ENCODE measurements around the gene OCSTAMP.

The OCSTAMP gene

GRCh38 chr20:46546936-46547335 is 3.5 kb downstream of the OCSTAMP start:
- no peak for TF ChIP-seq EZH2phosphoT487 (IDR thresholded peaks at IDR 0.05; ENCODE audit: low read depth)
- no peak for TF ChIP-seq CTCF (IDR thresholded peaks at IDR 0.05; ENCODE audit: low read depth, low read length)
- Histone ChIP-seq H4K20me1 (ENCODE audit: insufficient read depth, low read length) (0 out of 2 replicates have a peak, but pooled peaks cover 3% of the 10 kb centered on the region), H3K79me2 (ENCODE audit: low read length) (no peaks in the 10 kb centered on the region), H3K4me2 (ENCODE audit: low read length) (no peak overlapping the region), H3K27ac (ENCODE audit: low read length) (no peak overlapping the region), H3K9me3 (ENCODE audit: insufficient read depth, low read length) (no peaks in the 10 kb centered on the region), H3K9ac (ENCODE audit: low read length) (no peak overlapping the region), H2AFZ (ENCODE audit: low read depth, low read length) (no peak overlapping the region), H3K4me1 (ENCODE audit: low read length) (peaks cover 15% of the 10 kb centered on the region), H3K36me3 (replicated peaks; ENCODE audit: low read depth, low read length) (no peaks in the 10 kb centered on the region), H3K4me3 (ENCODE audit: low read length) (no peak overlapping the region), H3K27me3 (ENCODE audit: low read depth, low read length) (peaks cover 24% of the 10 kb centered on the region; the same call in 1 of the 2 replicates)

- Histone ChIP-seq H3K9ac (ENCODE audit: low read length) (no peak overlapping the region), H4K20me1 (ENCODE audit: insufficient read depth, low read length) (0 out of 2 replicates have a peak, but pooled peaks cover 3% of the 10 kb centered on the region), H3K27me3 (ENCODE audit: low read depth, low read length) (peaks cover 24% of the 10 kb centered on the region; the same call in 1 of the 2 replicates), H3K4me2 (ENCODE audit: low read length) (no peak overlapping the region), H3K4me1 (ENCODE audit: low read length) (peaks cover 15% of the 10 kb centered on the region), H3K9me3 (ENCODE audit: insufficient read depth, low read length) (no peaks in the 10 kb centered on the region), H3K36me3 (replicated peaks; ENCODE audit: low read depth, low read length) (no peaks in the 10 kb centered on the region), H3K4me3 (ENCODE audit: low read length) (no peak overlapping the region), H2AFZ (ENCODE audit: low read depth, low read length) (no peak overlapping the region), H3K79me2 (ENCODE audit: low read length) (no peaks in the 10 kb centered on the region), H3K27ac (ENCODE audit: low read length) (no peak overlapping the region)
- TF ChIP-seq CTCF (IDR thresholded peaks at IDR 0.05; ENCODE audit: low read depth, low read length) (no peak), EZH2phosphoT487 (IDR thresholded peaks at IDR 0.05; ENCODE audit: low read depth) (no peak)
Measured at GRCh38 chr20:46546298-46546697, 4.2 kb downstream of the OCSTAMP start.

- Histone ChIP-seq H3K36me3 (replicated peaks; ENCODE audit: low read depth, low read length) (no peaks in the 10 kb centered on the region), H3K4me2 (ENCODE audit: low read length) (no peak overlapping the region), H3K4me1 (ENCODE audit: low read length) (peaks cover 15% of the 10 kb centered on the region), H3K9me3 (ENCODE audit: insufficient read depth, low read length) (no peaks in the 10 kb centered on the region), H3K9ac (ENCODE audit: low read length) (no peak overlapping the region), H4K20me1 (ENCODE audit: insufficient read depth, low read length) (0 out of 2 replicates have a peak, but pooled peaks cover 3% of the 10 kb centered on the region), H3K27me3 (ENCODE audit: low read depth, low read length) (peaks cover 24% of the 10 kb centered on the region; the same call in 1 of the 2 replicates), H3K4me3 (ENCODE audit: low read length) (no peak overlapping the region), H3K79me2 (ENCODE audit: low read length) (no peaks in the 10 kb centered on the region), H3K27ac (ENCODE audit: low read length) (no peak overlapping the region), H2AFZ (ENCODE audit: low read depth, low read length) (no peak overlapping the region)
- TF ChIP-seq EZH2phosphoT487 (IDR thresholded peaks at IDR 0.05; ENCODE audit: low read depth) (no peak), CTCF (IDR thresholded peaks at IDR 0.05; ENCODE audit: low read depth, low read length) (no peak)
Measured at GRCh38 chr20:46545827-46546138, 4.7 kb downstream of the OCSTAMP start.

GRCh38 chr20:46545077-46545826 is 5.2 kb downstream of the OCSTAMP start:
- H3K9me3 ChIP-seq (ENCODE audit: insufficient read depth, low read length): no peaks in the 10 kb centered on the region
- H3K4me2 ChIP-seq (ENCODE audit: low read length): peak overlapping the region; percentile 13; the same call in 1 of the 2 replicates
- no peaks in the 10 kb centered on the region for H3K36me3 ChIP-seq (replicated peaks; ENCODE audit: low read depth, low read length)
- H4K20me1 ChIP-seq (ENCODE audit: insufficient read depth, low read length): 0 out of 2 replicates have a peak, but pooled peaks cover 3% of the 10 kb centered on the region
- H3K27me3 ChIP-seq (ENCODE audit: low read depth, low read length): peaks cover 23% of the 10 kb centered on the region
- no peak overlapping the region for H3K4me3 ChIP-seq (ENCODE audit: low read length)
- TF ChIP-seq EZH2phosphoT487 (IDR thresholded peaks at IDR 0.05; ENCODE audit: low read depth): no peak
- no peak for TF ChIP-seq CTCF (IDR thresholded peaks at IDR 0.05; ENCODE audit: low read depth, low read length)
- no peak overlapping the region for H3K9ac ChIP-seq (ENCODE audit: low read length)
- H3K4me1 ChIP-seq (ENCODE audit: low read length): peaks cover 10% of the 10 kb centered on the region
- H2AFZ ChIP-seq (ENCODE audit: low read depth, low read length): no peak overlapping the region
- no peak overlapping the region for H3K27ac ChIP-seq (ENCODE audit: low read length)
- H3K79me2 ChIP-seq (ENCODE audit: low read length): no peaks in the 10 kb centered on the region
